Measurements from ENCODE around the gene C10orf90. TPM values are rescaled to one million over a fixed set of nuclear protein-coding genes. Genes with fewer than 3 reads are reported as not detected.

The C10orf90 gene
- total and polyA plus RNA-seq, 2 donors (not counting 3 experiments of a cell fraction or from before 2014, with no cell fraction given): not detected

- POLR2A ChIA-PET: no interaction called here
- dilution Hi-C loops (cut with MboI; ENCODE audit: extremely low pct_ligation_motif_present, low sequenced_read_pairs): no loop called here
These were observed 11.6 kb downstream of the C10orf90 start for GRCh38 chr10:126658928-126659327.

More at GRCh38 chr10:126658928-126659327, 11.6 kb downstream of the C10orf90 start:
- DNase-seq (ENCODE audit: low read depth, low spot score): no peak
- Histone ChIP-seq H3K9me3 (replicated peaks; ENCODE audit: control insufficient read depth, insufficient read depth, low read length) (no peaks in the 10 kb centered on the region), H2AFZ (ENCODE audit: low read depth, low read length) (no peak overlapping the region), H3K27me3 (ENCODE audit: control insufficient read depth in 2 of 2, insufficient read depth in 2 of 2, low read length in 2 of 2) (no peaks in the 10 kb centered on the region), H3K27ac (ENCODE audit: insufficient read depth, low read depth, low read length) (no peak overlapping the region), H3K4me2 (ENCODE audit: insufficient read depth, low read length) (no peak overlapping the region), H3K79me2 (ENCODE audit: control insufficient read depth, insufficient read depth, low read length) (no peaks in the 10 kb centered on the region), H4K20me1 (replicated peaks; ENCODE audit: control insufficient read depth, extremely low read depth, insufficient read depth, low read length) (no peaks in the 10 kb centered on the region), H3K9ac (replicated peaks; ENCODE audit: extremely low read depth, insufficient read depth, low read length) (no peak overlapping the region), H3K4me1 (ENCODE audit: control insufficient read depth, extremely low read depth, insufficient read depth, low read length) (no peaks in the 10 kb centered on the region), H3K4me3 (replicated peaks in 1 of 3; ENCODE audit: insufficient read depth in 1 of 3, low read depth in 1 of 3, low read length in 3 of 3) (no peak overlapping the region), H3K36me3 (ENCODE audit: control insufficient read depth in 2 of 2, extremely low read depth in 1 of 2, insufficient read depth in 2 of 2, low read length in 2 of 2) (no peaks in the 10 kb centered on the region), H3K9me1 (replicated peaks; ENCODE audit: control insufficient read depth, extremely low read depth, insufficient read depth, low read length) (no peaks in the 10 kb centered on the region)
- BruUV-seq (replicated peaks): no TSS peak
- CTCF ChIA-PET: no interaction called here
- intact Hi-C loops (cut with micrococcal nuclease): no loop called here
- no peak for FAIRE-seq
- TF ChIP-seq CTCF (IDR thresholded peaks at IDR 0.05; ENCODE audit: extremely low read depth in 1 of 2, insufficient read depth in 1 of 2, low read depth in 1 of 2, low read length in 2 of 2) (no peak), EZH2 (IDR thresholded peaks at IDR 0.05; ENCODE audit: borderline replicate concordance, low read depth, low read length, severe bottlenecking) (no peak), MYC (IDR thresholded peaks at IDR 0.05; ENCODE audit: low read depth, low read length) (no peak), POLR2A (IDR thresholded peaks at IDR 0.05; ENCODE audit: low read depth, low read length) (no peak), GATA2 (IDR thresholded peaks at IDR 0.05; ENCODE audit: insufficient read depth, insufficient read length, low read depth, low read length) (no peak), FOS (IDR thresholded peaks at IDR 0.05; ENCODE audit: borderline replicate concordance, insufficient read depth, low read length) (no peak), POLR2AphosphoS5 (IDR thresholded peaks at IDR 0.05; ENCODE audit: insufficient read depth, low read depth, low read length) (no peak), JUN (IDR thresholded peaks at IDR 0.05; ENCODE audit: borderline replicate concordance, insufficient read depth, insufficient read length, low read depth) (no peak), MAX (IDR thresholded peaks at IDR 0.05; ENCODE audit: insufficient read depth, insufficient read length) (no peak)
